ENCODE data around the gene NELL1.

The NELL1 gene

DNA sequence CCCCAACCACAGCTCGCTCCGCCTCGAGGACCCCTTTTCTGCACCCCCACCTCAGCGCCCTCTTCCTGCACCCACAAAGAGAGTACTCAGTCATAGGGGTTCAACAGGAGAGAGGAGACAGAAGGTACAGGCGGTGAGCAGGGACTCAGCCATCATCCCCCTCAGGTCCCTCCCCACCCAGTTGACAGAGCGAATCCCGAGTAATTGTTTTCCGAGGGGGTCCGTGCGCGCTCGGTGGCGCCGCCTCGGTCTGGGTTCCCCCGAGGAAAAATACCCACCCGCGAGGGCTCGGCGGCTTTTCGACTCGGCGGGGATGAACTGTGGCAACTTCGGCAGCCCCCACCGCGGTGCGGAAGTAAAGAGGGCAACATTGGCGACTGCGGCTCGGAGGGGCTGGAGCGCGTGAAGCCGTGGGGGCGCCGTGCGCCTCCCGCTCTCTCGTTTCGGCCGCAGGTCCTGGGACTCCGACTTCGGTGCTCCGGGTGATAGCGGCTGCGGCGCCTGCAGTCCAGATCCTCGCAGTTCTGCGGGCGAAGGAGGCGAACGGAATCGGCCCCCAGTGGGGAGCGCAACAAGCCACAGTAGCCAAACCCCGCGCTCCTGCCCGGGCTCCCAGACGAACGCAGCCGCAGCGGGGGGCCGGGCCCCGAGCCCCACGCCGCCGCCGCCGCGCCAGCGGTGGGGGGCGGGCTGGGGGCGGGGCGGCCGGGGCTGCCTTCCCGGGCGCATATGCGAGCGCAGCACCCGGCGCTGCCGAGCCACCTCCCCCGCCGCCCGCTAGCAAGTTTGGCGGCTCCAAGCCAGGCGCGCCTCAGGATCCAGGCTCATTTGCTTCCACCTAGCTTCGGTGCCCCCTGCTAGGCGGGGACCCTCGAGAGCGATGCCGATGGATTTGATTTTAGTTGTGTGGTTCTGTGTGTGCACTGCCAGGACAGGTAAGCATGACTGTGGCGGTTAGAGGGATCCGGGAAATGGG, at the start of gene NELL1:
TSS of gene NELL1 (plus strand) at position 743 of the 976 bp plus-strand sequence.
- no peak for DNase-seq

DNA sequence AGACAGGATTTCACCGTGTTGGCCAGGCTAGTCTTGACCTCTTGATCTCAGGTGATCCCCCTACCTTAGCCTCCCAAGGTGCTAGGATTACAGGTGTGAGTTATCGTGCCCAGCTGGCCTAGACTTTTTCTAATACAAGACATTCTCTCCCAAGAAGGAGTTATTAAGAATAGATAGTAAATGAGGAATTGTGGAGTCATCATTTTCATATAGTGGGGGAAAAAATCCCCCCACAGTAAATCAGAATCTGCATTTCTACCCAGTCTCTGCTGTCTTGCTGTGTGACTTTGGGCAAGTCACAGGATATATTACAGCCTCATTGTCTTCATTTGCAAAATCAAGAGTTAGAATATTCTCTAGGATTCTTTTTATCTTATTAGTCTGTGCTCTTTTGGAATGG, 48.4 kb upstream of the NELL1 start:
- DNase-seq: no peak

DNA sequence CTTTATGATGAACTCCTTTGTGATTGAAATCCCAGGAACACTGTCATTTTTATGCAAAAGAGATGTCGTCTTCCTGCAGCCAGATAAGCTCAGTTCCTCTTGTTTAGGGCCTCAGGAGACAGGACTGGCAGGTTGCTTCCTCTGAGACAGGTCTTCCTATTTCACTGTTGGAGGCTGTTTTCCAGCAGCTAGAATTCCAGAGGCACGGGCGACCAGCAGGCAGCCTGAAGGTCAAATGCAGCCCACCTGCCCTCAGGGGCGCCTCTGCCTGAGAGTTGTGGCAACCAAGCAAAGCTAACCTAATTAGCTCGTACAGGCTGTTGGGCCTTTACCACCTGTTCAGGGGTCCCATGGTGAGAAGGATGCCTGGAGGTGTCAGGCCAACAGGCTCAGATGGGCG, 47.7 kb upstream of the NELL1 start:
- DNase-seq: no peak

DNA sequence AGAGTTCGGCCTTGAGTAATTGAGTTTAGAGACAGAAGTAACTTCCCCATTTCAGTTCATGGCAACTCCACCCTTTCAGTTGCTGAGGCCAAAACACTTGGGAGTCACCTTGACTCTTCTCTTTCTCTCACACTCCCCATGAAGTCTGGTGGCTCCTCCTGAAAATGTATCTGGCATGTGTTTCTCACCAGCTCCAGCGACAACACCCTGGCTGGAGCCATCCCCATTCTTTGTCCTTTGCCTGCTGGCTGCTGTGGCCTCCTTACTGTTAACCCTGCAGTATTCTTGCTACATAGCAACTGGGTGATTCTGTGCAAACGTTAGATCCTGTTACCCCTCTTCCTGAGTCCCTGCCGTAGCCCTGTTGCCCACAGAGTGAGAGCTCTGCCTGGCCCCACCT, 46.1 kb upstream of the NELL1 start:
- no peak for DNase-seq

DNA sequence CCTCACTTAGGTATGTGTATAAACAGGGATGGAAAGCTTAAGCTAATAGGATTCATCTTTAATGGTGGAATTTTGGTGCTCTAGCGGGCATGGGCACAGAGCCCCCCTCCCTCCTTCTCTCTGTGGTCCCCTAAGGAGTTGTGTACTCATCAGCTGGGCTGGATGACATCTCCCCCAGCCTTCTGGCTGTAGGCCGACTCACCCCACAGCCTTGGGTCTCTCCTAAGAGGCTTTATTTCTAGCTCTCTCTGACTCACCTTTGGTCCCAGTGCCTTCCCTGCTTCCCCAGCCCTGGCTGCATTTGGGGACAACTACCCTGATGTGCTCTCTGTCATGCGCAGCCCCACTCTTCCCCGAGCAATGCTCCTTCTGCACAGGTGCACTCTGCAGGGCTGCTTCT, 43.1 kb upstream of the NELL1 start:
- DNase-seq: no peak

DNA sequence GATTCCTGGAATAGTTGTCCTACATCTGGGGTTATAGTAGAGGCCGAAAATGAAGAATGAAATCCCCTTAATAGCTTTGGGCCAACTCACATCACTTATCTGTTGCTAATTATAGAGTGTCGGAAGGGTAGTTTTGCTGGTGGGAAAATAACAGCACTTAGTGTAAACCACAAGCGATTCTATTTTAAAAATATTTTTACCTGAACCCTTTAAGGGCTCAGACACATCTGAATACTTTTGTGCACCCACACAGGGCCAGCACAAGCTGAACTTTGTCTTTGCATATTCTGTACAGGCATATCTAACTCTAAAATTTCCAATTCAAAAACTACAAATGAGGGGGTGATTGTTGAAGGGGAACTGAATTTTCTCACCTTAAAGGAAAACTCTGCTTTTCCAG, 42.4 kb upstream of the NELL1 start:
- DNase-seq: no peak

DNA sequence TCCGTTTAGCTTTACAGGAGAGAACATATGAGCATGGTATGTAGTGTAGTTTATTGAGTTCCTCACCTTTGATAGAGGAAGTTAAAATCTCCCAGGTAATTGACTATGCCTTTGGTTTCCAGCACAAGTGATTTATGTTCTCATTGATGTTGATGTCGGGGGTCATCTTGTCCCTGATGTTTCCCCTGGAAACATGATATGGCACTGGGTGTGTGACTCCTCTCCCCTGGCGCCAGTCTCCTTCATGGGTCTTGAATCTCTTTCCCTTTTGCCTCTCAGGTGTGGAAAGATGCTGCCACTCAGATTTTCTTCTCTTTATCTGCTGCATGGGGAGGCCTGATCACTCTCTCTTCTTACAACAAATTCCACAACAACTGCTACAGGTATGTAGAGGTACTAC, 41.7 kb upstream of the NELL1 start:
- DNase-seq: no peak

DNA sequence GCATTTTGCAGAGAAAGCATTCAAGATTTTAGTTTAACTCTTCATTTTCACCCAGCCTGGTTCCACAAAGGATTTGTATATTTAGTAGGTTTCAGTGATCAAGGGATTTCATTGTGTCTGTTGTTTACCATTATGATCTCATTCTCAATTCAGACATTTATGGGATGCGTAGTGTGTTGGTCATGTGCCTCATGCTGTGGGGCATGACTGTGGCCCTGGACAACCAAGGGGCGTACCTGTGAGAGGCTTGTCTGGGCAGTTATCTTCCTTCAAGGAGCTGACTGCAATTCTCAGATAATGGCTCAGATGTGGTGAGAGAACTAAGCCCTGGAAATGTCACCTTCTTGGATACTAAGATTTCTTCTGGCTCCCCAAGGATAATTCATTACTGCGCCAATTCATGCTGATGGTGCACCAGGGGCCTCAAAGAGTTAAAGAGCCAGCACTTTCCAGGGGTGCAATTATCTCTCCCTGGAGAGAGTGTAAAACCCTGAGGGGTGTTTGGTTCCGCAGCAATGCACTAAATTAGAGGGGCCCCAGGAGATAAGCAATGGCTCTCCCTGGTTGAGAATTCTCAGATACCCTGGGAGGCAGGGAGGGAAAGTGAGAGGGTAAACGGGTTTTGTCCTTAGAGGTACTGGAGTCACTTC, 37.7 kb upstream of the NELL1 start:
- DNase-seq: no peak

DNA sequence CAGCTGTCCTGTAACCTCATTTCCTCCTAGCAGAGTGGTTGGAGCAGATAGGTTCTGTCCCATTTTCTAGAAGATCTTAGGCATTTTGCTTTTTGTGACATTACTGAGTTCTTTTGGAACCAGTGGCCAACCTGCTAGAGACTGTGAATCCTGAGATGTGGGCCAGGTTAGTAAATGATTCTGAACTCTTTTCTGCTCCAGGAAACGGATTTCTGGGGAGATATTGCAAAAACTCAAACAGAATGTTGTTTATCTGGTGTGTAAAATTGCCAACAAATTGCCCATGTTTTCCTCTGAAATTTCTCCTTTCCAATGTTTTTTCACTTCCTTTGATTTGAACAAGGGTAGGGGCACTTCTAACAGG, 37.2 kb upstream of the NELL1 start:
- no peak for DNase-seq

DNA sequence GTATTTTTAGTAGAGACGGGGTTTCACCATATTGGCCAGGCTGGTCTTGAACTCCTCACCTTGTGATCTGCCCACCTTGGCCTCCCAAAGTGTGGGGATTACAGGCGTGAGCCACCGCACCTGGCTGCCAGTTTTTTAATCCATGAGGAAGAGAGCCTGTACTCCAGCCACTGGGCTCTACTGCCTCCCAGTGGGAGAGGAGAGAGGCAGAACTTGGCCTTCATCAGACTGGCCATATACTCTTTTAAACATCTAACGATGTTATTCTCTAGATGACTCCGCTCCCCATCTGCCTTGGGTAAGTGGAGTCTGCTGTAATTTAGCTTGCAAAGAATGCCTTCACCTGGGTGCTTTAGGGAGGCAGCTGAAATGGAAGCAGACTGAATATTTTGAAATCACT, 35.3 kb upstream of the NELL1 start:
- no peak for DNase-seq

DNA sequence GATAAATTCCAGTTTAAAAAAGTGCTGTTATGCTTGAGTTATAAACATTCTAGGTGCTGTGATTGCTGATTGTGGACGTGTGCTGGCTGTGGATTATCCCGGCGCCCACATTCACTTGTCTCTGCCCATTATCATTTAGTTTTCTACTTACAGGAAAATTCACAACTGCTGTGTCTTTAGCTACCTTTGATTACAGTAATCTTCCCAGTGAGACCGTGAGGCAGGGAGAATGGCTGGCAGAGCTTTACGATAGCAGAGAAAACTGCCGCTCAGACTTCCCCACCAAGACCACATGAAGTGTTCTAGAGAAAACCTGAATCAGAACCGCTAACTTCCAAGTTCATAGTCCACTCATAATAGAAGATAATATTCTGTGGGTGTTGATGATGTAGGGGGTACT, 34.6 kb upstream of the NELL1 start:
- no peak for DNase-seq

DNA sequence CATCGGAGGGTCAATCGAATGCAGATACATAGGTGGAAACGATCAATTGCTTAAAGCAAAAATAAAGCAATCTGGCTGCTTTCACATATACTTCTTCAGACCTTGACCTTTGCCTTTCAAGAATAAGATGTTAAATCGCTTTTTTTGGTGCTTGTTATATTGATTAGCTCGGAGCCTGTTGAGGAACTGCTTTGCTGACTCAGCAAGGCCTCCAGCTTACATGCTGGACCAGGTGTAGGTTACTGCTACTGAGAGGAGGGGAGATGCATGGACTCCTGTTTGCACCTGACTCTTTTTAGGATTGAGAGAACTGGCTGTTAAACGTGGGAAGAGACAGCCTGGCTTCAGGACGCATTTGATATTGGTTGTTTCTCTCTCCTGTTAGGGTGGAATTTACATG, 31.3 kb upstream of the NELL1 start:
- no peak for DNase-seq

DNA sequence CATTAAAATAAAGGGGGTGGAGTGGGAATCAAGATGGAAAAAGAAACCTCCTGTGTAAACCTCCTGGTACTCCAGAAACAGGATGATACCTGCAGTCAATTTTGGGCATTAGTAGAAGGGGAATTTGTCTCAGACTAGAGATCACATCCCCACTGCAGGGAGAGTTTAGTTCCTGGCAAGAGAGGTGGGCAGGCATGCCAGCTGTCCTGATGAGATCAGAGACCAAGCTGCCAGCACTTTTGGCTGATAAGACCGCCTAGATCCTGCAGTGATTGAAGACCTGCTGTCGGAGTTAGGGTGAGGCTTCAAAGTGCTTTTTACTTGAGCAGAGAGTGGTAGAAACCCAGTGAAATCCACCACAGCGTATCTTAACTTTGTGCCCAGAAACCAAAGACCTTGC, 29.7 kb upstream of the NELL1 start:
- DNase-seq: no peak

DNA sequence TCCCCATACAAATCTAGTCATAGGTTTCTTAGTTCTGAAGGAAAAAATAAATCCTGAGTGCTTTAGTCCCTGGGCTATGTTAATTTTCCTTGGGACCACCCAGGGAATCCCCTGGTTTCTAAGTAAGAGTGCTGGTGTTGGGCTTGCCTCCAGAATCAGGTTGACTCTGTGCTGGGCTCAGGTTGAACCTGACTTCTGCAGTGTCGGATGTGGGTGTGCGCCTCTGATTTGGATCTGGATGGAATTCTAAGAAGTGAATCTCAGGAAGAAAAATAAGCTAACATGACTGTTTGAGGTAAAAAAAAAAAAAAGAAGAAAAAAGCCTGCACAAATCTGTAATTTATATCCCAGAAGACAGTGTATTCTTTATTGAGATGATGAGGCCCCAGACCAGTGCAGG, 29.0 kb upstream of the NELL1 start:
- no peak for DNase-seq

DNA sequence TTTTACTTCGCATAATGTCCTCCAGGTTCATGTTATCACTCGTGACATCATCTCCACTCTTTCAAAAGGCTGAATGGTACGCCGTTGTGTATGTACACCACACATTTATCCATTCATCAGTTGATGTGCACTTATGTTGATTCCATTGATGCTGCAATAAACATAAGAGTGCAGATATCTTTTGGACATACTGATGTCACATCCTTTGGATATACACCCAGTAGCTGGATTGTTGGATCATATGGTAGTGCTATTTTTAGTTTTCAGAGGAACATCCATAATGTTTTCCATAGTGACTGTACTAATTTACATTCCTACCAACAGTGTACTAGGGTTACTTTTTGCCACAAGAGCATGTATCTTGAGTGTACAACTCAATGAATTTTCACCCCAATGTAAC, 25.0 kb upstream of the NELL1 start:
- no peak for DNase-seq

DNA sequence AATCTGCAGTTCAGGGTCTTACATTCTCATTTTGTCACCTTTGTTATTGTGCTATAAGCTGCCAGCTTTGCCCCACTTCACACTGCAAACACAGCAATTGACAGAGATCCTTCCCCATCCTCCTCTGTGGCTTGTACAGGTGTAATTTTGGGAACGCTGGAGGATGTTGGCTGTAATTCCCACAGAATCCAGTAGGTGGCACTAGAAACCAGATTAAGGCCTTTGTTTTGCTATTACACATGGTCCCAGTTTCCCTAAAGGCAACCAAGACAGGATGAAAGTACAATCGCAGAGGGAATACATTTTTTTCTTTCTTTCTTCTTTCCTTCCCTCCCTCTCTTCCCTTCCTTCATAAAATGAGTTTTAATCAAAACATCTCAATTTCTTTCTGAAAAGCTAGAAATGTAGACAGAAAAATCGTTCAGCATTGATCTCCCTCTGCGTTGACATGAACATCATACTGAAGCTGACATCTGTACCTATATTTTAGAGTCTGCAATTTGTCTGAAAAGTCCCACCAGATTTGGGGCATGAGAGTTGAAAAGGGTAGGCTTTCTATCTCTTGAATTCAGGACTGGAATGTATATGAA, 21.3 kb upstream of the NELL1 start:
- peak in 1 of 2 experiments; percentile 4 for DNase-seq

DNA sequence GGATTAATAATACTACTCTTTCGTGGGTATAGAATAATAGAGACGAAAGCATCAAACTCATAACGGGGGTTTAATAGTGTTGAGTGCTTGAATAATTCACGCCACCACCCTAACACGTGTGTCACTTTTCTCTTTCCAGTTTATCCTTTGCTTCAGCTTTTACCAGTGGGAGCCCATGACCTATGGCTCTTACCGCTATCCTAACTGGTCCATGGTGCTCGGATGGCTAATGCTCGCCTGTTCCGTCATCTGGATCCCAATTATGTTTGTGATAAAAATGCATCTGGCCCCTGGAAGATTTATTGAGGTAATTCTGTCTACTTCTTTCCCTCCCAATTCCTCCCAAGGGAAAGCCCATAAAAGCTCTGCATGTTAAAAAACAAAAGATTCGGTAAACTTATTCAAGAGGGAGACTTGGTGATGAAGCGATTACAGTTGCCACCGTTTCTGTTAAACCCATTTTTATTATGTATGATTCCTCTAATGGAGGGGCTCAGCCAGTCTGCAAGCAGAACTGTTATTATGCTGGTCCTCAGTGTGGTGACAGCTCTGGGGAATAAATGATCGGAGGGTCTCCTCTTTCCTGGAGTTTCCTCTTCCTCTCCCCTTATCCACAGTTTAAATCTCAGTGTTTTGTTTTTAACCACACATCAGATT, 17.1 kb upstream of the NELL1 start:
- DNase-seq: no peak

DNA sequence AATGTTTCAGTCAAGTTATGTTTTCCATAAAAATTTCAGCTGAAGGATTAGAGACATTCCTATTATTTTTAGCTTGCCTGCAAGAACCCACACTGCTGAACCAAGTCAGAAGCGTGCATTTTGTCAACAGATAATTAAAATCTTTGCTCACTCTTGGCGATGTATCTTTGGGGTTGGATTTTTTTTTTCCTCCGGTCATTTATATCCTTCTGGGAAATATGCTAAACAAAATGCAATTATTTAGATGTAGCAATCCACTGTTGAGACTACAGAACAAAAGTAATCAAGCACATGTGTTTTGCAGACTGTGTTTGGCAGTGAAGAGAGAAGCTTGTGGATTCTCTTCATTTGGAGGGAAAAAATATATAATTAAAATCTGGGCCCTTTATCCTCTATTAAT, 15.3 kb upstream of the NELL1 start:
- no peak for DNase-seq

DNA sequence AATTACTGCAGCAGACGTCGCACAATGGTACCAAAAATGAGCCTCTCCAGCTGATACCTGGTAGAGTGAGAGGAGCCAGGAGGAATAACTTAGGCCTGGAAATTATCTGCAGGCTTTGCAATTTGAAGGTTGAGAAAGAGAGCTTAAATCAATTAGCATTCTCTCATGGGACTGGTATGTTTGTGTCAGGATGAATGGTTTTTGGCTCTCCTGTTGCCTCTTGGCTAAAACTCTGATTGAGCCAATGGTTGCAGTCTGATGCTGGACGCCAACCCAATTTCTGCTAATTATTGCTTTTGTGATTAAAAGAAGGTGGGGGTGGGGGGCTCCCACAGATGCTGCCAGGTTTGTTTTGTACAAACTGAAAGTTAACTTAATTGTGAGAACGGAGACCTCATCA, 12.5 kb upstream of the NELL1 start:
- no peak for DNase-seq

DNA sequence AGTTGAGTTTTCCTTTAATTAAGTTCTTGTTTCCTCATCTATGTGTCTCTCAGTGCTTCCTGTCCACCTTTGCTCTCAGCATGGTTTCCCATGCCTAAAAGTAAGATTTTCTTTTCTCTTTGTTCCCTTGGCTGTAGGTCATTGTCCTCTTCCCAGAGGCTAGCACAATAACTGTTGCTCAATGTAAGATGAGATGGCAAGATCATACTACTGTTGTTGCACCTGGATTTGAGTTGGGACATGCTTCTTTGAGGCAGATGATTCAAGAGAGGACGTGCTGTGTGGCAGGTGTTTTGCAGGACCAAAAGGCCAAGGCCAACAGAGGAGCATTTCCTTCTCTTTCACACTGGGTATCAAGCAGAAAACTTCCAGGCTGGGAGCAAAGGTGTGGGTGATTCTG, 11.3 kb upstream of the NELL1 start:
- DNase-seq: no peak

DNA sequence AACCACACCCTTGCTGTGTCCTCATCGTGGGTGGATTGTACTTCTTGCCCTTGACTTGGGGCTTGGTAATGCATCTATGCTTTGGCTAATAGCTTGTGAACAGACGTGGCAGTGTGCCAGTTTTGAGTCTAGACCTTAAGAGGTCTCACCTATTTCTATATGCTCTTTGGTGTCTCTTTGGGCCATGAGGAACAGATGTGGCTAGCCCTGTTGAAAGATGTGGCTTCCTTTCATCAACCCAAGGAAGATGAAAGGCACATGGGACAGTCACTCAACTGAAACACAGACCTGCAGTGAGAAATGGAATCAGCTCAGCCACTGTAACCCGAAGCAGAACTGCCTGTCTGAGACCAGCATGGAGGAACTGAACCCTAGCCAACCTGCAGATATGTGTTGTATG, 7.9 kb upstream of the NELL1 start:
- DNase-seq: no peak

DNA sequence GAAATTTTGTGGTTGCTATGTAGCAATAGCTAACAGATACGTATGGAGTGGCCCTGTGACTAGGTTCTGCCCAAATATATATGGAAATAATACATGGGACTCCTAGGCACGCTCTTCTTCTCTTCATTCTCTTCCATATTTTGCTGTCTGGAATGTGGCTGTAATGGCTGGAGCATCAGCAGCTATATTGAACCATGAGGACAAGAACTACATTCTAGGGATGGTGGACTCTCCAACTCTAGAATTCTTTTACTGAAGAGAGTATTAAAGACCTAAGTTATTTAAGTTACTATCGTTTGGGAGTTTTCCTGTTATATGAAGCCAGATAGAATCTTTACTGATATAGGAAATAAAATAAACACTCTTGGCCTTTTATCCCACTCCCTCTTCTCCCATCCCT, 7.5 kb upstream of the NELL1 start:
- DNase-seq: no peak

DNA sequence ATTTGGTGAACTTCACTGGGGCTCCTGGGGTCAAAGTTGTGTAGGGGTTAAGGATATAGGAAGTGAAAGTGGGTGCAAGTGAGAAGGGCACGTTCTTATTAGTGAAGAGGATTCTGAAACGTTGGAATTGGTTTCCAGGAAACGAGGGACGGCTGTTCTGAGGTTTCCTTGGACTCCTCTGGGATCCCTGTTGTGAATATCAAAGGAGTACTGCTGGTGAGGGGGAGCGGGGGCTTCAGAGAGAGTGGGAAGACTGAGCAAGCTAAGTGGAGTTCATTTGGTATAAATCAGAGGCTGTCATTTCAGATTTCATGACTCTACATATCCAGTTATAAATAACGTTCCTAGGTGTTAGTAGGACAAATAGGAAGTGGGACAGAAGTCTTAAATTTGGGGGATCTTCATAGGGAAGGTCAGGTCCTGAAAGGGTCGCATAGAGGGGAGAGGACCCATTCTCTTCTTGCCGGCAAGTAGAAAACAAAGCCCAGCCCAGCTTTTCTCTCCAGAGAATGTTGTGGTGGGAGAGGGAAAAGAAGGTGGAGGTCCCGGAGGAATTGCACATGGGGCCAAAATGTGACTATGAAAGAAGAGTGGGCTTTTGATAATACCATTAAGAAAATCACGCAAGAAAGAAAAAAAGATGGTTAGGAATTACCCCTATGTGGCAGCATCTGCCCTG, 1.1 kb upstream of the NELL1 start:
- DNase-seq: no peak

All from stimulated activated CD4-positive, alpha-beta T cell treated with anti-CD3 and anti-CD28 coated beads, Interleukin-4, amount 100 ng/mL, for 4 hours (primary cell).